GM19438 (cell line): Measurements from ENCODE around the gene GIMAP8.

Source experiments
- ATAC-seq: cut with Tn5 transposase; IDR thresholded peaks from one replicate; pipeline ENCODE4 v1.9.1; 2021; ENCODE audit warnings: low read depth; ENCODE audit not compliant: unreplicated experiment

Gene GIMAP8

DNA sequence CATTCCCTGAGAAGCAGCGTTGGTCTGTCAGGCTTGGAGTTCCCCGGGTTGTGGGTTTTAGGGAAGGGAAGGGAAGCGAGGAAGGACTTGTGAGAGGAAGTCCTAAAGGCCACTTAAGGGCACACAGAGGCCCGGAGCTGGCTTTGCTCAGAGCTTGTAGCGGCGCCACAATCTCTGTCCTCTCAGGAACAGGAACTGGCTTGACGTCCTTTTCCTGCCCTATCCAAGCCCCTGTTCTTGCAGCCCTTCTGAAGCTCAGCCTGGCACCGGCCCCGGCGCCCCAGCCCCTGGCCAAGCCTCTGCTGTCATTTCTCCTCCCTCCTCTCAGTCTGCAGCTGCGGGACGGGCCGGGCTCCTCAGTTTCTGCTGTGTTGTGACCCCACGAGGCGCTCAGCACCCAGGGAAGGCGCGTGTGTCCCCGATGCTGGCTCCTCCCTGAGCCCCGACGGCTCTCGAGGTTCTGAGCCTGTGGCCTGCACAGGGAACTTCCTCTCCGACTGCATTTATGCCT lies at the start of gene GIMAP8:
GIMAP8 (plus strand) TSS at position 140 of the 511 bp plus-strand sequence. CDS start 16,069 bp downstream, outside the sequence.
- ATAC-seq: peak; percentile 32

DNA sequence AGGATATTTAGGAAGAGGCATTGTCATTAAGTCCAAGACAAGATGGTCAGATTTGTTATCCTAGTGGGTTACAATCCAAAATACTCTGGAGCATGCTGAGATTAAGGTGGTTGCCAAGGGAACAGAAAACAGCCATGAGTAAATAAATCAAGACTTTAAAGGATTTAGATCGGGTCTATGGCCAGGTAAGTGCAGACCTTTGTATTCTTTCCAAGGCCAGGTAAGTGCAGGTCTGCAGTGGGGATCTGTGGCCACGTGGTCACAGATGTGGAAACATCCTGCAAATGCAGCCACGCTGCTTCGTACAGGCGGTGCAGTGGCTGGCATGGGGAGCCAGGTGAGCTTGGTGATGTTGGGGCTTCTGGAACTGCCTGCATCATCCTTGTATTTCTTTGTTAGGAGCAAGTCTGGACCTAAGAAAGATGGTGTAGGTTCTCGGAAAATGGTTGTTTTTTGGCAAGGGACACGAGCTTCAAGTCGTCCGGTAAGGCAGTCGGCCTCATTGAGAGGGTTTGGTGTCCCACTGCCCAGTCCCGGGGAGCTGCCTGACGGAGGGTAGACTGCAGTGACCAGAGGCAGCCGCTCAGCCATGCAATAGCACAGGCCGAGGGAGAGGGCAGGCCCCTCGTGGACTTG lies 49.5 kb upstream of the GIMAP8 start:
- ATAC-seq: no peak

DNA sequence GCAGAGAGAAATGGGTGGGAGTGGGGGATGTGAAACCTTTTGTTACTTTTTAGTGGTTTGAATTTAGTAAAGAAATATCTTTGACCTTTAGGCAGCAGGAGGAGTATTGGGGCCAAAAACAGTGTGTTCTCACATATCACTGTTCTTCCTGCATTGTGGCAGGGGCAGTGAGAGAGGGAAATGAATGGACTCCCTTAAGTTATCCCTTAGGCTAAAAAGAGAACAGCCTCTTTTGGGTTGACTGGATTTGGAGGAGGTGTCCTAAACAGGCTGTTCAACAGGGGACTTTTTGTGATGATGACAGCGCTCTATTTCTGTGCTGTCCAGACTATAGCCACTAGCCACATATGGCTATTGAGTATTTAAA lies 49.0 kb upstream of the GIMAP8 start:
- no peak for ATAC-seq

DNA sequence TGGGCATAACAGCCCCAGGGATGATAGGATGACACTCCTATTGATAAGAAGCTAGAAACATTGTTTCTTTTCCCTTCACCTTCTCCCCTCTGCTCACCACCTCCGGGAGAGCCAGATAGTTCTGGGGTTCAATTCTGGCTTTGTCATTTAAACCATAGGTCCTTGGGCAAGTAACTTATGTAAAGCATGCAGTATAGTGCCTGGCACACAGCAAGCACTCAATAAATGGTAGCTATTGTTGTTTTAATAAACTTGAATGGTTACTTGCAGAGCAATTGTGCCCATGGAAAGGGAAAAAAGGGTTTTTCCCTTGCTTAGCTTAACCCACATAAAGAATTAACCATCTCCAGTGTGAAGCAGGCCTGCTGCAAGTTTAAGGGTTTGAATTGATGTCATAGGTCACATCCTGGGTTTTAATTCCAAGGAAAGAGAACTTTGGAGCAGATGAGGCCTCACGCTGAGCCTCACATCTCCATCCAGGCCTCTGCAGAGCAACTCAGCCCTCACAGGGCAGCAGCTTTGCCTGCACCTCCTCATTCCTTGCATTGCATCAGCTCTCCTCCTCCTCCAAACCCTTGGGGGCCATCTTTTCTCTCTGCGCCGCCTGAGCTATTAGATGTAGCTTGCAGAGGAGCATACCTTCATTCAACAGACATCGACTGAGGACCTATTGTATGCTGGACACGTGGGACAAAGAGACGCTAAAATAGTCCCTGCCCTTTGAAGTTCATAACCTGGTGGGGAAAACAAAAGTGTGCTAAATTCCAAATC lies 48.4 kb upstream of the GIMAP8 start:
- no peak for ATAC-seq

DNA sequence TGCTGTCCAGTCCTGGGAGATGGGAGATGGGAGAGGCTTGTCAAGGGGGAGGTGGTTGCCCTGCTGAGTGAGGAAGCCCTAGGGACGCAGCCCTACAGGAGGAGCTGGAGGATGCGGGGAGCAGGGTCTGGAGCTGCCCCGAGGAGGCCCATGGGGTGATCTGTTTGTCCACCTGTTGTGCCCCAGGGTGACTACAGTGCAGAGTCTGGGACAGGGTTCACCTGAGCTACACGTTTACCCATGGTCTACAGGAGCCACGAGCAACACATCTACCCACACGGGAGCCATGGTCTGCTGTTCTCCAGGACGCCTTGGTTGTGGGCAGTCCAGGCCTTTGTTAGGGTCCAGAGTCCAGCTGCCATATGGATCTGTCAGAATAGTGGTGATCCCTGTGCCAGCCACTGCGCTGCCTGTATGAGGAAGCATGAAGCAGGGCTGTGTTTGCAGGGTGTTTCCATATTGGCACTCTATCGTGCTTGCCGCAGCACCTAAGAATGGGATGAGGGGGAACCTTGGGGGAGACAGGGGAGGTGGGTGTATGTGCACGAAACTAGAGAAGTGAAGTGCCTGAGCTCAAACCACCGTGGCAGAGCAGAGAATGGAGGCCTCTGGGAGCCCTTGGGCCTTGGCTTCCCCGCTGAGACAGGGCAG lies 47.6 kb upstream of the GIMAP8 start:
- no peak for ATAC-seq

DNA sequence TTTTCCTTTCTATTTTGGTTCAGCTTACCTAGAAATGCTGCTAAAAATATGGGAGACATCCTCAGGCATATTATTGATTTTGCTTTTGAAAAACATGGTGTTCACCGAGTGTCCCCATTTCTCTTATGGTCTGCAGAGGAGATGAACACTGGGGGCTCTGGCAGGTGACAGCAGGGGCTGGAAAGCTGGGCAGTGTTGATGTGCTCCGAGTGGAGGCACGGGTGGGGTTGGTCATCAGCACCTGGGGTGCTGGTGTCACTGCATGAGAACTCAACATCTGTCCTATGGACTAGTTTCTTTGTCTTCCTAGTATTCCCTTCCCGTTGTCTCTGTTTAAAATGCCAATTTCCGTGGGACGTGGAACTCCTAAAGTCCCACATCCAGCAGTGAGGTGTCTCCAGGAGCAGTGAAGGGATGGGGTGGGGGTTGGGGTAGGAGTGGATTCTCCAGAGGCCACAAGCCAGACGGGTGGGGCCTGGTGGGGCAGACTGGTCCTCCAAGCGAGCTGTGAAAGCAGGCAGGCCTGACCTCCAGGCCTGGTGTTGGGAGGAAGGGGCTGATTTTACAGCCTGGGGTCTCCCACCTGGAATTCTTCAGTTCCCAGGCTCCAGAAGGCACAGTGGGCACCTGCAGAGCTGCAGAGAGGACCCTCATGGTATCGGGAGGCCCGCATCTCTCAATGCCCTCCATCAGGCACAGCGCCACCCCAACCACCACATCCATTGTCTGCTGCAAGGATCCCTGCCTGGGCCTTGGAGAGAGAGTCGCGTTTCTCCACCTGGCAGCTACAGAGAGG lies 46.9 kb upstream of the GIMAP8 start:
- ATAC-seq: no peak

DNA sequence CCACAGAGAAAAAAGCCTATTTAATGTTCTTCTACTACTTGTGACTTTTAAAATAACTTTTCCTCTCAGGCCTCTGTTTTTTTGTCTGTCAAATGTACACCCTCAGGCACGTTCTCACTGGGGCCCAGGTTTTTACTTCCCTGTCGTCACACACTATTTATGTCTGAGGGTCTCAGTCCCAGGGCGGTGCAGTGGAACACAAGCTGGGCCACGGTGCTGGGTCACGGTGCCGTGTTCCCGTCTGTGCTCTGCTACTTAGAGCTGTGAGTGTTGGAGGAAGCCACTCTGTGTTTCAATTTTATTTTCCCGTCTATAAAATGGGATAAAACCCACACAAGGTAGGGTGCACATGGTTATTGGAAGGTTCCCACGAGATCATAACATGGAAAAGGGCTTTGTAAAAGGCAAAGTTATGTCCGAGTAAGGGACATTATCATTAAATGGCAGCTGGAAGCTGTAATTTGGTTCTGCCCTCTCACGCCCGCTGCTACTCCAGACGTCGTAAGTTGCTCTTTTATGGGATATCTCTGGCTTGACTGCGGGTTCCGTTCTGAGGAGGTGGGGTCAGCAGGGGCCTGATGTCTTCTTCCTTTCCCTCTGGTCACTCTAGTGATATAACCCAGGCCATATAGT lies 46.1 kb upstream of the GIMAP8 start:
- ATAC-seq: no peak

DNA sequence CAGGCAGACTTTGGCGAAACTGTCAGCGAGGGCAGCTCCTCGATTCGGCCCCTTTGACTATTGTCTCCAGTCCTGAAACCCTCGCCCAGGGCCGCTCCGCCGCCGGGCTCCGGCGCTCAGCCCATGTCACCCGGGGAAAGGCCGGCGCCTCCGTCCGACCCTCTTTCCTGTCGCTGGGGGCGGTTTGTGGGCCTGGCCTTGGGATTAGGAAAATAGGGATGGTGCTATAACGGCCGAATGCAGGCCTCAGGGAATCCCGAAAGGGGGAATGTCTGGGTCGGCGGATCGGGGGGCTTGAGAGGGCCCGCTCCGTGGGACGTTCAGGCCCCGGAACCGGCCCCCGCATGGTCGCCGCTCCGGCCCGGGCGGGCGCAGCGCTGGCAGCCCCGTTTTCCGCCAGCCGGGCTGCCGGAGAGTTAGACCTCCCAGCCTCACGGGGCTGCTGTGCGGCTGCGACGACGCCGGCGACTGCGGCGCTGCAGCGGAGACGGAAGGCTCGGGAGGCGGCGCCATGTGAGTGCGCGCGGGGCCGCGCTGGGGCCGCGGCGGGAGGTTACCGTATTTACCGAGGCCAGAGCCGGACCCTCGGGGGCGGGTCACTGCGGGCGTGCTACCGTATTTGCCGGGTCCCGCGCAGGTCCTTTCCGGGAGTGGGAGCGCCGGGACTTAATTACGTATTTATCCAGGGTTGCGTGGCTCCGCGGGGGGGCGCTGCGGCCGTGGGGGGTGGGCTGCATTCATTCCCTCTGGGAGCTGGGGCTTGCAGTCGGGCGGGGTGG lies 45.4 kb upstream of the GIMAP8 start:
- peak; percentile 52 for ATAC-seq

DNA sequence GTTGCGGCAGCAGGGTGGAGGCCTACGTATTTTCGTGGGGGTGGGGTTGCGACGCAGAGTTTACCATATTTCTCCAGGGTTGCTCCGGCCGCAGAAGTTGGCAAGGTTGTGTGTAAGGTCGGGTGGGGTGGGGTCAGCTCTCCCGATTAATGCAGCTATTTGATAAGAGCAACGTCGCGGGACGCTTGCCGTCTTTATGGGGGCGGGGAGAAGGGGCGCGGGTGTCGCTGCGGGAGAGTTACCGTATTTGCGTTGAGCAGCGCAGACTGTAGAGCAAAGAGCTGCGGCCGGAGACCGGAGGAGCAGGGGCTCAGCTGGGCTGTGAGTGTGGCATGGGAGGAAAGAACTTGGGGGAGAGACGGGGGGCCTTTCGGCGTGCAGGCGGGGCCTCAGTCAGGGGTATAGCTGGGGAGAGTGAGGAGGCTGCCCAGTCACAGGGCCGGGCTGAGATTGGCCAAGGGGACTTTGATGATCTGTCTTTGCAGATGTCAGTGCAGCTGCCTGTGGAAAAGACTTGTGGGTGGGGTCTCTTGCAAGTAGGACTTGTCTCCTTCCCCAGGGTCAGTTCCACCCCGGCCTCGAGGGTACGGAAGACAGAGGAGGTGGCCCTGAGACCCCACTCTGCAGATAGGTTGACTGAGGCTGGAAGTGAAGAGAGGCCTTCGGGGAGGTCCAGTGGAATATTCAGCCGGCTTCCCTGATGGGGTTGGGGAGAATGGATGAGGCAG lies 44.7 kb upstream of the GIMAP8 start:
- ATAC-seq: no peak

DNA sequence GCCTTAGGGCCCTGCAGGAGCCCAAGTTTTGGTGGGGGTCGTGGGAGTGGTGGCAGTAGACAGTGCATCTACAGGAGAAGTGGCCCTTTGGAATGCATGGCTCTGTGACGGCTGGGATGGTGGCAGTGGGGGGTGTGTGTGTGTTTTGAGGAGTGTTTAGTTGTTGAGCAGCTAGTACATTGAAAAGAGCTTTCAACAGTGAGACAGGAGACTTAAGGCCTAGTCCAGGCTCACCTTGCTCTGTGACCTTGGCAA lies 44.2 kb upstream of the GIMAP8 start:
- ATAC-seq: no peak

DNA sequence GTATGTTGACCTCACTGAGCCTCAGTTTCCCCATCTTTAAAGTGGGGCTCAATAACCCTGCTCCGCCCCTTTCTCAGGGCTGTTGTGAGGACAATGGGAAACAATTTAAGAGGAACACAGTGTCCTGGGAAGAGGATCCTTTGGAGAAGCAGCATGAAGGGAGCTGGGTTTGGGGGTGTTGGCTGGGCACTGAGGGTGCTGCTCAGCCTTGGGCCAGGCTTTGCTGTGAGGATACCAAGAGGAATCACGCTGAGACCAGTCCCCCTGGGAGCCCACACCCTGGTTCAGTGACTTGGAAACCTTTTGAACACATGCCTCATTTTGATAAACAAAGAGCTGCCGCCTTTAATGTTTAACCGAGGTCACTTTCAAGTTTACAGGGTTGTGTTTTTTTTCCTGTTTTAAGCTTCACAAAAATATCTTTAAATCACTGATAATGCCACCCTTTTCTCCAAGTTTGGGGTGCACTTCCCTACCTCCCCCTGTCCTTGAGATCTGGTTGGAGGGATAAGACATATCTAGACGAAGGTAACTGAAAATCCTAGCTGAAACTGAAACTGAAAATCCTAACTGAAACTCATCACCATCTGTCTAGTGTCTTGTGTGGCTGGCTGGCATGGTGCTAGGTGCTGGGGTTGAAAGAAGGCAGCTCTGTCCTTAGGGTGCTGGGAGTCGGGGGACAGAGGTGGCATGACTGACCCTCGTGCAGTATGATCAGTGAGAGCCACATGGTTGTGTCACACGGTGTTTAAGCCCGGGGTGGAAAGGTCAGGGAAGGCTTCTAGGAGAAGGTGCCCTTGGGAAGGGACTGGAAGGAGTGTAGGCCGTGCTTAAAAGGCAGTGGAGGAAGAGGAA lies 43.6 kb upstream of the GIMAP8 start:
- ATAC-seq: peak; percentile 72

DNA sequence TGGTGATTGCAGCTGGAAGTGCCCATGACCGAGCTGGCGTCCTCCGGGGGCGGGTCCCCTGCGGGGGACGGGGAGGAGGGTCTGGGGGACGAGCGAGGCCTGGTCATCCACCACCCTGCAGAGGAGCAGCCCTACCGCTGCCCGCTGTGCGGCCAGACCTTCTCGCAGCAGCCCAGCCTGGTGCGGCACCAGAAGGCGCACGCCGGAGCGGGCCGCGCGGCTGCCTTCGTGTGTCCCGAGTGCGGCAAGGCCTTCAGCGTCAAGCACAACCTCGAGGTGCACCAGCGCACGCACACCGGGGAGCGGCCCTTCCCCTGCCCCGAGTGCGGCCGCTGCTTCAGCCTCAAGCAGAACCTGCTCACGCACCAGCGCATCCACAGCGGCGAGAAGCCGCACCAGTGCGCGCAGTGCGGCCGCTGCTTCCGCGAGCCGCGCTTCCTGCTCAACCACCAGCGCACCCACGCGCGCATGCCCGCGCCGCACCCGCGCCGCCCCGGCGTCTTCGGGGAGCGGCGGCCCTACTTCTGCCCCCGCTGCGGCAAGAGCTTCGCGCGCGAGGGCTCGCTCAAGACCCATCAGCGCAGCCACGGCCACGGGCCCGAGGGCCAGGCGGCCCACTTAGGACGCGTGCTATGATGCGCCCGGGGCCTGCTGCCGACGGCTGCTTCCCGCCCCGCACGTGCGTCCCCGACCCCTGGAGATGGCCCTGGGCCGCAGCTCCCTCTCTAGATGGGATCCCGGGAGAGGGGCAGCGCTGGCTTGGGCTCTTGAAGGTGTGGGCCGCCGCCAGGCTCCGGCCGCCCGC lies 42.6 kb upstream of the GIMAP8 start:
- no peak for ATAC-seq

DNA sequence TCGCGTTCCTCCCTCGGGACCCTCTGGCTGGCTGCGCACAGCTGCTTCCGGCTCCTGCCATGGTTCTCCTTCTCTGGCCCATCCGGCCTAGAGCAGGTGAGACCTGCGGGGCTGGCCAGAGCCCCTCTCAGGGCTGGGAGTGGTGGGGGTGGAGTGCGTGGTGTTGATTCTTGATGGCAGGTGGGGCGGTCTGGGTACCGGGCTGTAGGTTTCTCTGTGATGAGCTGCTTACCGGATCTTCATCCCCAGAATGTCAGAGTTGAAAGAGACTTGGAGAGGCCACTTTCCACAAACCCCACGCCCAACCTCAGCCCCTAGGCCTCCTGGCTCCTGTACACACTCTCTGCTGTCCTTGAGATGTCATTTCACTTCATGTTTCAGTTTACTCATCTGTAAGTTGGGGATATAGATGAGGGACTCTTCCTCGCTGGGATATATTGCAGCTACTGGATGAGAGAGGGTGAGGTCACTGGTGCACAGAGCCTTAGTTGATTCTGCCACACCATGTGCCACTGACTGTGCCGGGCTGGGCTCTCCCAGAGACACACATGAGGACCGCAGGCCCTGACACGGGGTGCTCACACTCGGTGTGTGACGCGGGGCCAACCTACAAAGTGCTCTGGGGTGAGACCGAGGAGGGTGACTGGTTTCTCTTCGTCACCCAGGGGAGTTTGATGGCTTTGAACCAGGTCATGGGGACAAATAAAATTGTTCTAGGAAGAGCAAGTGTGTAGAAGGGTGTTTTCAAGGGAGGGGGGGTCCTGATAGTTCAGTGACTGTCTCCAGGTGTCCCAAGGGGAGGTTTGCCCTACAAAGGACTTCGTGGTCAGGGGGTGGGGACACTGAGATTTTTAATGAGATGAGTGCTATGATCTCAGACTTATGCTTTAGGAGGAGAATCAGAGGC lies 41.8 kb upstream of the GIMAP8 start:
- ATAC-seq: no peak

DNA sequence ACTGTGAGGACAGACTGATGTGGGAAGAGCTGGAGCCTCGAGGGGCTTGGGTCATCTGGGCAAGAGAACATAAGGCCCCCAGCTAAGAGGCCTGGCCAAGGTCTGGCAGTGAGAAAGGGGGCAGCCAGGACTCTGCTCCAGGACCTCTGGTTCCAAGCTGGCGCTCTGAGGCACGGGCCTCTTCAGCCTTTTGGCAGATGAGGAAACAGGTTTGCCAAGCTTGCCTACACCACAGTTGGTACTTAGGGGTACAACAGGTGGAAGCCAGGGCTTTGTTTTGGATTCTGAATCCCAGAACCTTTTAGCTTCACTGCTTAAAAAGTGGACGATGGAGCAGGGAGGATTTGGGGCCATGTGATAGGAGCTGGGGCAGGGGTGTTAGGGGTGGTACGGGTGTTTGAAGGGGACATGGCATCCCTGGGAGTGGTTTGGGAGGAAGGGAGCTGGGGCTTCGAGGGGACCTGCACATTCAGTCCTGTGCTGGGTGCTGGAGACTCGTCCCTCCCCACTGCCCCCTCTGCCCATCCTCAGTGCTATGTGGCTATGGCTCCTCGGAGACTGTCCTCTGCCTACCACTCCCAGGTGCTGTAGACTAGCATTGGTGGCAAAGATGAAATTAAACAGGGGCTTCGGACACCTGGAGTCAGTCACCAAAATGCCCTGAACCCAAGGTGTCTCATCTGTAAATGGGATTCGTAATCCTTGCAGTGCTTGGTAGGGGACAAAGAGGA lies 41.0 kb upstream of the GIMAP8 start:
- ATAC-seq: no peak

DNA sequence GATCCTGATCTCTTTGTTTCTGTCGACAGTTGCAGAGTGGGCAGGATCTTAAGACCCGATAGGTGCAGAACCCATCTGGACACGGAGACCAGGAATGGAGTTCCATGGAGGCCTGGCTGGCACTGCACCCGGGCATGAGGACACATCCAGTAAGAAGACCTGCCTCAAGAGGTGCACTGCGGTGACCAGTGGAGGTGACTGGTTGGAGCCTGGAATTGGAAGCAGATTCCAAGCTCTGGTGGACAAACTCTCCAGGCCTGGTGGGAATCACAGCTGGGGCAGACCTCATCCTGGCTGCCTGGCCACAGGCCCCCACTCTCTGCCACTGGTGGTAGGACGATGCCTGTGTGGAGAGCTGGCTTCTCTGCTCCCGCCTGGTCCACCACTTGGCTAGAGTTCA lies 40.3 kb upstream of the GIMAP8 start:
- ATAC-seq: no peak
